Keratinocyte (primary cell): ENCODE data around the gene LAPTM5. TPM values are rescaled to one million over a fixed set of nuclear protein-coding genes. Genes with fewer than 3 reads are reported as not detected.

Experiments
- DNase-seq: peaks from one replicate; pipeline ENCODE4 v3.0.0-alpha.2; 2011; ENCODE audit warnings: low read depth, missing footprints, low spot score
- FAIRE-seq: peaks from 2 replicates; lab custom pipeline; 2011; peaks lifted over from hg19 to GRCh38; lab: Jason Lieb, UNC
- H2AFZ ChIP-seq: 2 replicates; pipeline ENCODE4 v1.6.0; 2012; ENCODE audit warnings: low read length, control low read depth, inconsistent platforms; ENCODE audit not compliant: control insufficient read depth
- H3K27ac ChIP-seq: 2 replicates; pipeline ENCODE4 v1.5.1; 2011; ENCODE audit warnings: low read length; ENCODE audit not compliant: control insufficient read depth, insufficient read depth
- H3K27me3 ChIP-seq: 3 replicates; pipeline ENCODE4 v1.6.0; 2011; ENCODE audit warnings: low read length; ENCODE audit not compliant: control insufficient read depth, insufficient read depth; ENCODE audit errors: extremely low read depth
- H3K36me3 ChIP-seq, 2 experiments: 2 replicates in 1 of 2; 3 replicates in 1 of 2; pipeline ENCODE4 v1.5.1; 2011; ENCODE audit warnings: low read length in 2 of 2, mild to moderate bottlenecking in 1 of 2; ENCODE audit not compliant: control insufficient read depth in 2 of 2, insufficient read depth in 2 of 2; ENCODE audit errors: extremely low read depth in 1 of 2
- H3K4me1 ChIP-seq: 3 replicates; pipeline ENCODE4 v1.5.1; 2011; ENCODE audit warnings: low read length; ENCODE audit not compliant: control insufficient read depth, insufficient read depth; ENCODE audit errors: extremely low read depth
- H3K4me2 ChIP-seq: 3 replicates; pipeline ENCODE4 v1.6.0; 2011; ENCODE audit warnings: low read depth, low read length; ENCODE audit not compliant: control insufficient read depth, insufficient read depth; ENCODE audit errors: extremely low read depth
- H3K4me3 ChIP-seq, 3 experiments: fragments of 200-600 bp in 1 of 3; sonication (generic) in 1 of 3; 2 replicates in 2 of 3; 3 replicates in 1 of 3; pipeline ENCODE4 v1.5.1; 2011 to 2016; ENCODE audit warnings: low read length in 3 of 3, mild to moderate bottlenecking in 3 of 3, control low read depth in 2 of 3, inconsistent platforms in 1 of 3, low read depth in 1 of 3, mixed read lengths in 1 of 3, mixed run types in 1 of 3, moderate library complexity in 1 of 3; ENCODE audit not compliant: control insufficient read depth in 2 of 3, insufficient read depth in 2 of 3; ENCODE audit errors: extremely low read depth in 1 of 3
- H3K79me2 ChIP-seq: 2 replicates; pipeline ENCODE4 v1.6.0; 2012; ENCODE audit warnings: low read length; ENCODE audit not compliant: control insufficient read depth, insufficient read depth
- H3K9ac ChIP-seq: 3 replicates; pipeline ENCODE4 v1.6.0; 2011; ENCODE audit warnings: low read length; ENCODE audit not compliant: control insufficient read depth, insufficient read depth; ENCODE audit errors: extremely low read depth
- H3K9me1 ChIP-seq: 3 replicates; pipeline ENCODE4 v1.6.0; 2011; ENCODE audit warnings: low read length; ENCODE audit not compliant: control insufficient read depth, insufficient read depth; ENCODE audit errors: extremely low read depth
- H3K9me3 ChIP-seq: 2 replicates; pipeline ENCODE4 v1.5.1; 2012; ENCODE audit warnings: low read depth, low read length; ENCODE audit not compliant: control insufficient read depth
- H4K20me1 ChIP-seq: 3 replicates; pipeline ENCODE4 v1.6.0; 2011; ENCODE audit warnings: low read length; ENCODE audit not compliant: control insufficient read depth, insufficient read depth; ENCODE audit errors: extremely low read depth
- CTCF ChIP-seq, 3 experiments: IDR thresholded peaks in 1 of 3; conservative IDR thresholded peaks in 1 of 3; optimal IDR thresholded peaks in 1 of 3; 2 replicates in 2 of 3; 3 replicates in 1 of 3; pipeline versions ENCODE3 to v1.5.1; 2011; ENCODE audit warnings: low read length in 3 of 3, mild to moderate bottlenecking in 3 of 3, moderate library complexity in 2 of 3, control low read depth in 1 of 3, inconsistent platforms in 1 of 3; ENCODE audit not compliant: insufficient read depth in 2 of 3; ENCODE audit errors: extremely low read depth in 1 of 3
- EZH2 ChIP-seq: IDR thresholded peaks from one replicate; pipeline ENCODE4 v1.6.1; 2012; ENCODE audit warnings: inconsistent platforms, mild to moderate bottlenecking, low read length, moderate library complexity
- dilution Hi-C: fragments of 300-500 bp; cut with MboI; formaldehyde crosslinking; loops from one replicate; pipeline ENCODE4 v1.7.0; 2020; ENCODE audit warnings: low sequenced_read_pairs; ENCODE audit not compliant: extremely low pct_ligation_motif_present
- polyA plus RNA-seq, 5 experiments: library from polyadenylated mRNA; depleted of rRNA in 3 of 5; stranded (reverse) in 3 of 5; stranded (forward) in 1 of 5; unstranded in 1 of 5; fragments of >200 nt; gene quantifications; 1 replicate in 1 of 5; 2 replicates in 3 of 5; 3 replicates in 1 of 5; pipeline versions ENCODE4 v1.2.1 to v1.2.3, GENCODE V29; 2011 to 2012; ENCODE audit warnings: missing spikeins in 2 of 5, low read depth in 1 of 5, low replicate concordance in 1 of 5

Gene LAPTM5
- polyA plus RNA-seq, 1 donor (not counting 4 experiments of a cell fraction or from before 2014, with no cell fraction given) = 0.18 TPM

- no peak for DNase-seq
- no peaks in the 10 kb centered on the region for H3K36me3 ChIP-seq
- no peaks in the 10 kb centered on the region for H4K20me1 ChIP-seq
- peaks cover 9% of the 10 kb centered on the region for H3K4me1 ChIP-seq
- no peak overlapping the region for H2AFZ ChIP-seq
- FAIRE-seq = no peak
- no peaks in the 10 kb centered on the region for H3K79me2 ChIP-seq
- no peak overlapping the region for H3K4me3 ChIP-seq
- no peak overlapping the region for H3K4me2 ChIP-seq
- TF ChIP-seq EZH2 = no peak
- no peak for TF ChIP-seq CTCF (optimal IDR thresholded peaks at IDR 0.05 in 1 of 3, IDR thresholded peaks at IDR 0.05 in 1 of 3, conservative IDR thresholded peaks at IDR 0.05 in 1 of 3; ENCODE audit: extremely low read depth in 1 of 3, insufficient read depth in 2 of 3, low read length in 3 of 3)
- dilution Hi-C loops = no loop called here
- no peaks in the 10 kb centered on the region for H3K9me3 ChIP-seq
- H3K27me3 ChIP-seq = peaks cover 7% of the 10 kb centered on the region
- H3K9ac ChIP-seq = no peak overlapping the region
- no peak overlapping the region for H3K27ac ChIP-seq
- no peaks in the 10 kb centered on the region for H3K9me1 ChIP-seq
Observed at GRCh38 chr1:30778979-30779293, 21.4 kb upstream of the LAPTM5 start.

GRCh38 chr1:30778154-30778978, 20.8 kb upstream of the LAPTM5 start:
- H3K9ac ChIP-seq = no peak overlapping the region
- FAIRE-seq = peak; percentile 93
- H4K20me1 ChIP-seq = no peaks in the 10 kb centered on the region
- peaks cover 9% of the 10 kb centered on the region for H3K4me1 ChIP-seq
- no peak overlapping the region for H3K27ac ChIP-seq
- peaks cover 9% of the 10 kb centered on the region for H3K27me3 ChIP-seq
- dilution Hi-C loops = no loop called here
- H2AFZ ChIP-seq = no peak overlapping the region
- peak; percentile 86 for DNase-seq
- H3K4me2 ChIP-seq = no peak overlapping the region
- no peaks in the 10 kb centered on the region for H3K79me2 ChIP-seq
- H3K36me3 ChIP-seq = no peaks in the 10 kb centered on the region
- no peaks in the 10 kb centered on the region for H3K9me1 ChIP-seq
- H3K9me3 ChIP-seq = no peaks in the 10 kb centered on the region
- no peak overlapping the region for H3K4me3 ChIP-seq
- TF ChIP-seq EZH2 = no peak
- no peak for TF ChIP-seq CTCF (optimal IDR thresholded peaks at IDR 0.05 in 1 of 3, IDR thresholded peaks at IDR 0.05 in 1 of 3, conservative IDR thresholded peaks at IDR 0.05 in 1 of 3; ENCODE audit: extremely low read depth in 1 of 3, insufficient read depth in 2 of 3, low read length in 3 of 3)
